ENCODE results near the gene TTLL1. TPM values are rescaled to one million over a fixed set of nuclear protein-coding genes. Genes with fewer than 3 reads are reported as not detected.

The TTLL1 gene
- total RNA-seq, 1 donor from 2014 or later = 13.0 TPM

- peaks cover 8% of the 10 kb centered on the region for H3K36me3 Mint-ChIP-seq (ENCODE audit: low read depth, unreplicated experiment)
- H3K9me3 Mint-ChIP-seq (ENCODE audit: unreplicated experiment) = no peaks in the 10 kb centered on the region
- no peak overlapping the region for H3K4me3 Mint-ChIP-seq (ENCODE audit: unreplicated experiment)
- no peak for DNase-seq (ENCODE audit: low spot score)
- TF ChIP-seq CTCF (IDR thresholded peaks at IDR 0.05; ENCODE audit: unreplicated experiment) = no peak
- no peak overlapping the region for H3K27ac Mint-ChIP-seq (ENCODE audit: unreplicated experiment)
- peaks cover 27% of the 10 kb centered on the region for H3K4me1 Mint-ChIP-seq (ENCODE audit: unreplicated experiment)
- no peaks in the 10 kb centered on the region for H3K27me3 Mint-ChIP-seq (ENCODE audit: unreplicated experiment)
These were observed 94.2 kb downstream of the TTLL1 start for GRCh38 chr22:42994917-42995562.

- Mint-ChIP-seq H3K36me3 (ENCODE audit: low read depth, unreplicated experiment) (peaks cover 8% of the 10 kb centered on the region), H3K4me1 (ENCODE audit: unreplicated experiment) (peaks cover 27% of the 10 kb centered on the region), H3K9me3 (ENCODE audit: unreplicated experiment) (no peaks in the 10 kb centered on the region), H3K4me3 (ENCODE audit: unreplicated experiment) (no peak overlapping the region), H3K27me3 (ENCODE audit: unreplicated experiment) (no peaks in the 10 kb centered on the region), H3K27ac (ENCODE audit: unreplicated experiment) (no peak overlapping the region)
- TF ChIP-seq CTCF (IDR thresholded peaks at IDR 0.05; ENCODE audit: unreplicated experiment) = no peak
- DNase-seq (ENCODE audit: low spot score) = no peak
These were observed 94.8 kb downstream of the TTLL1 start for GRCh38 chr22:42994276-42994916.

GRCh38 chr22:42993651-42994275, 95.4 kb downstream of the TTLL1 start:
- no peak for DNase-seq (ENCODE audit: low spot score)
- no peak for TF ChIP-seq CTCF (IDR thresholded peaks at IDR 0.05; ENCODE audit: unreplicated experiment)
- Mint-ChIP-seq H3K27ac (ENCODE audit: unreplicated experiment) (no peak overlapping the region), H3K27me3 (ENCODE audit: unreplicated experiment) (no peaks in the 10 kb centered on the region), H3K4me1 (ENCODE audit: unreplicated experiment) (peaks cover 22% of the 10 kb centered on the region), H3K9me3 (ENCODE audit: unreplicated experiment) (no peaks in the 10 kb centered on the region), H3K36me3 (ENCODE audit: low read depth, unreplicated experiment) (peaks cover 4% of the 10 kb centered on the region), H3K4me3 (ENCODE audit: unreplicated experiment) (no peak overlapping the region)

GRCh38 chr22:42992886-42993479, 96.2 kb downstream of the TTLL1 start:
- H3K4me3 Mint-ChIP-seq (ENCODE audit: unreplicated experiment) = no peak overlapping the region
- no peak for TF ChIP-seq CTCF (IDR thresholded peaks at IDR 0.05; ENCODE audit: unreplicated experiment)
- no peak overlapping the region for H3K27ac Mint-ChIP-seq (ENCODE audit: unreplicated experiment)
- H3K36me3 Mint-ChIP-seq (ENCODE audit: low read depth, unreplicated experiment) = no peaks in the 10 kb centered on the region
- no peaks in the 10 kb centered on the region for H3K27me3 Mint-ChIP-seq (ENCODE audit: unreplicated experiment)
- H3K4me1 Mint-ChIP-seq (ENCODE audit: unreplicated experiment) = peaks cover 15% of the 10 kb centered on the region
- H3K9me3 Mint-ChIP-seq (ENCODE audit: unreplicated experiment) = no peaks in the 10 kb centered on the region
- no peak for DNase-seq (ENCODE audit: low spot score)

Measured in endothelial cell (in vitro differentiated cells).